VCaP (cell line): ENCODE results near the gene ZNF277.

Source experiments
- H3K27ac ChIP-seq: fragments of 450-650 bp; 2 replicates; pipeline ENCODE4 v1.5.1; 2017
- TF ChIP-seq, protein P1 (sequence below): fragments of 450-650 bp; conservative IDR thresholded peaks from 2 replicates; pipeline ENCODE4 v1.5.1; 2017; ENCODE audit warnings: mild to moderate bottlenecking, moderate library complexity

The ZNF277 gene, protein sequence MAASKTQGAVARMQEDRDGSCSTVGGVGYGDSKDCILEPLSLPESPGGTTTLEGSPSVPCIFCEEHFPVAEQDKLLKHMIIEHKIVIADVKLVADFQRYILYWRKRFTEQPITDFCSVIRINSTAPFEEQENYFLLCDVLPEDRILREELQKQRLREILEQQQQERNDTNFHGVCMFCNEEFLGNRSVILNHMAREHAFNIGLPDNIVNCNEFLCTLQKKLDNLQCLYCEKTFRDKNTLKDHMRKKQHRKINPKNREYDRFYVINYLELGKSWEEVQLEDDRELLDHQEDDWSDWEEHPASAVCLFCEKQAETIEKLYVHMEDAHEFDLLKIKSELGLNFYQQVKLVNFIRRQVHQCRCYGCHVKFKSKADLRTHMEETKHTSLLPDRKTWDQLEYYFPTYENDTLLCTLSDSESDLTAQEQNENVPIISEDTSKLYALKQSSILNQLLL

DNA sequence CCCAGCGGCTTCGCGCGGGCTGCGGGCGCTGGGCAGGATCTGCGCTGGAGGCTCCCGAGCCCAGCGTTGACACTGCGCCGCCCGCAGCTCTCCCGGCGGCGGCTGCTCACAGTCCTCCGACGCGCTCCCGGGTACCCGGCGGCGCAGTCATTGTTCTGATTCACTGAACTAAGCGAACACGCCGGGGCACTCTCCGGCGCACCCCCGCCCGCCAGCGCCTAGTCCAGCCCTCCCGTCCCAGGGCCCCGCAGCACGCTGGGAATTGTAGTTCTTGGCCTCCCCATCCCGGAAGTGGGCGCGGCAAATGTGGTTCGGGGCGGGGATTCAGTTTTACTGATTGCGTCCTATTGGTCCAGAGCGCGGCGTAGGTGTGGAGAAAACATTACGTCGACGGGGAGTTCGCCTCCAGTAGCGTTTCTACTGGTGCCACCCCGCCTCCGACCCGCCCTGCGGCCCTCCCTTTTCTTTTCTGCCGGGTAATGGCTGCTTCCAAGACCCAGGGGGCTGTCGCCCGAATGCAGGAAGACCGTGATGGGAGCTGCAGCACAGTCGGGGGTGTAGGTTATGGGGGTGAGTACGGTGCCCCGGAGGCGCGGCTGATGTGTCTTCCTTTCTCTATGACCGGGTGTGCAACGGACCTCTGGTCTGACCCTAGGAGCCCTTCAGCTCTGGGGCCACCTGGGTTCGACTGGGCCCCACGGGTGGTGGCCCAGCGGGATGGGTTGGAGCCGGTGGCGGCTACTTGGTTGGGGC lies at the start of gene ZNF277, which contains the start of gene DOCK4:
Gene ZNF277 (plus strand): TSS at position 458 of the 753 bp plus-strand sequence. CDS start 22 bp downstream, at position 480.
Gene DOCK4 (minus strand): TSS at position 162 of the 753 bp plus-strand sequence. CDS start 261 bp downstream, outside the sequence.
- peak within 1 kb of the TSS; percentile 84 for H3K27ac ChIP-seq
- TF ChIP-seq, protein P1, sequence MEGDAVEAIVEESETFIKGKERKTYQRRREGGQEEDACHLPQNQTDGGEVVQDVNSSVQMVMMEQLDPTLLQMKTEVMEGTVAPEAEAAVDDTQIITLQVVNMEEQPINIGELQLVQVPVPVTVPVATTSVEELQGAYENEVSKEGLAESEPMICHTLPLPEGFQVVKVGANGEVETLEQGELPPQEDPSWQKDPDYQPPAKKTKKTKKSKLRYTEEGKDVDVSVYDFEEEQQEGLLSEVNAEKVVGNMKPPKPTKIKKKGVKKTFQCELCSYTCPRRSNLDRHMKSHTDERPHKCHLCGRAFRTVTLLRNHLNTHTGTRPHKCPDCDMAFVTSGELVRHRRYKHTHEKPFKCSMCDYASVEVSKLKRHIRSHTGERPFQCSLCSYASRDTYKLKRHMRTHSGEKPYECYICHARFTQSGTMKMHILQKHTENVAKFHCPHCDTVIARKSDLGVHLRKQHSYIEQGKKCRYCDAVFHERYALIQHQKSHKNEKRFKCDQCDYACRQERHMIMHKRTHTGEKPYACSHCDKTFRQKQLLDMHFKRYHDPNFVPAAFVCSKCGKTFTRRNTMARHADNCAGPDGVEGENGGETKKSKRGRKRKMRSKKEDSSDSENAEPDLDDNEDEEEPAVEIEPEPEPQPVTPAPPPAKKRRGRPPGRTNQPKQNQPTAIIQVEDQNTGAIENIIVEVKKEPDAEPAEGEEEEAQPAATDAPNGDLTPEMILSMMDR, result no peak

DNA sequence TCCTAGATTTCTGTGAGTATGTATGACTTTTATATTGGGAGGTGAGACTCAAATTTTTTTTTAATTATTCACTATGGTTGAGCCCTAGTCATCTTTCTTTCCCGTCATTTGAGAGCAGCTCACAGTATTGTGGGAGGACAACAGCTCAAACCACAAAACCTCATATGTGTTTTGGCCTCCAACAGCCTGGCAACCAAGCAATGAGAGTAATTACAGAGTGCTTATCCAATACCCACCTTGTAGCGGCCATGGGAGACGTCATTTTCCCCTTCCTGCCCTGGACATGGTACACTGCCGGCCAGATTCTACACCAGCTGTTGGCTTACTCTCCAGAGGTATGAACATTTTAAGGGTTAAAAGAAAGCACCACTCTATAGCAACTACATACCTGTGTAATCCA lies 49.4 kb upstream of the ZNF277 start:
- no peak overlapping the region for H3K27ac ChIP-seq
- TF ChIP-seq, protein P1, result no peak

DNA sequence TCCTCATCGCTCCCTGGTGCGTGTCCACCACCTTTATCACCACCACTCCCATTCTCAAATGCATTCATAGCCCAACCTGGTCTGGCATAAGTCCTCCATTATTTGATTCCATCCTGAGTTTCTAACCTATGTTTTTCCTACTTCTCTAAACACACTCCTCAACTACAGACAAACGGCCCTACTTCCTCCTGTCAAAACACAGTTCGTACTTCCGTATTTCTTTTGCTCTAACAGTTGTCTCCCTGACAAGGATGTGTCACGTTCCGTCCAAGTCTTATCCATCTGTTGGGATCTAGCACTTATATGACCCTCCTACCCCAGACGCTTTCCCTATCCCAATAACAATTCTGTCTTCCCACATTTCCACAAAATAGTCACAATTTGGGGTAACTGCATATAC lies 47.1 kb upstream of the ZNF277 start:
- TF ChIP-seq, protein P1, result no peak
- peak overlapping the region; percentile 86 for H3K27ac ChIP-seq

DNA sequence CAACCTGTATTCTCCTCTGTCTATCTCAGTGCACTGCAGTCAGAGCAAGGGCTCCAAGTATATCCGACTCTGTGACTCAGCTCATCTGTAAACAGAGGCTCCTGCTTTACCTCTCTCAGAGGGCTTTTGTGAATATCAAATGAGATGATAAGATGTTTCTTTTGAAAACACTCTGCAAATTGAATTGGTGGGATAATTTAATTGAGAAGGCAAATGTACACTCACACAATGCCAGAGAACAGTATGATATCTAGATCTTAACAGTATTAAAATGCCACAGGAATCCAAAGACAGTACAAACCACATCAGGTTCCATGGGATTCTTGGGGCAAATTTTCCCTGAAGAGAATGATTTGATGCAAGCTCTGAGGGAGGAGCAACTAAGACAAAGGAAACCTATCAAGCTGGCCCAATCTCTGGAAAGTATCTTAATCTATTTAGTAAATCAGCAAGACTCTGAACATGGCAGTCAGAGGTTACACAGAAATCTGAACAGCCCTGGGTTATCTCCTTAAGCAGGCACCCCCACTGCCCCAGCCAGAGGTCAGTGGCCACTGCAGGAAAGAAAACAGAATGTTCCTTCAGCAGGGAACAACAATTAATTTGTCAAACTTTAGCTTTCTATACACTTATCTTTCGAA lies 46.2 kb upstream of the ZNF277 start:
- H3K27ac ChIP-seq, result peak overlapping the region; percentile 86
- TF ChIP-seq, protein P1, result no peak

DNA sequence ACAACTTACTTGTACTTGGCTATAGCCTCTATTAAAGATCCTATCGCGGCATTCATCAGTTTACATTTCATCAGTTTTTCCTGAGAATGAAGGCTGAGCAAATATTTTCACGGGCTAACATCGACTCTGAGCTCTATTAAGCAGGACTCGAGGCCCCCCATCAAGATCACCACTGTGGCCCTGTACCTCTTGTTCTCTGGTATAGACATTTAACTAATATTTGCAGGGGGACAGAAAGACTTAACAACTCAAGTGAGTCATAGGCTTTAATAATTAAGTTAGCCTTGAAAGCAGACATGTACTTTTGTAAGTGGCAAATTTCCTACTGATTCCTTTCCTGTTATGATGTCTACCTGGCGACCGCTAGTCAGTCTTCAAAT lies 45.7 kb upstream of the ZNF277 start:
- TF ChIP-seq, protein P1, result no peak
- H3K27ac ChIP-seq, result peak overlapping the region; percentile 86

DNA sequence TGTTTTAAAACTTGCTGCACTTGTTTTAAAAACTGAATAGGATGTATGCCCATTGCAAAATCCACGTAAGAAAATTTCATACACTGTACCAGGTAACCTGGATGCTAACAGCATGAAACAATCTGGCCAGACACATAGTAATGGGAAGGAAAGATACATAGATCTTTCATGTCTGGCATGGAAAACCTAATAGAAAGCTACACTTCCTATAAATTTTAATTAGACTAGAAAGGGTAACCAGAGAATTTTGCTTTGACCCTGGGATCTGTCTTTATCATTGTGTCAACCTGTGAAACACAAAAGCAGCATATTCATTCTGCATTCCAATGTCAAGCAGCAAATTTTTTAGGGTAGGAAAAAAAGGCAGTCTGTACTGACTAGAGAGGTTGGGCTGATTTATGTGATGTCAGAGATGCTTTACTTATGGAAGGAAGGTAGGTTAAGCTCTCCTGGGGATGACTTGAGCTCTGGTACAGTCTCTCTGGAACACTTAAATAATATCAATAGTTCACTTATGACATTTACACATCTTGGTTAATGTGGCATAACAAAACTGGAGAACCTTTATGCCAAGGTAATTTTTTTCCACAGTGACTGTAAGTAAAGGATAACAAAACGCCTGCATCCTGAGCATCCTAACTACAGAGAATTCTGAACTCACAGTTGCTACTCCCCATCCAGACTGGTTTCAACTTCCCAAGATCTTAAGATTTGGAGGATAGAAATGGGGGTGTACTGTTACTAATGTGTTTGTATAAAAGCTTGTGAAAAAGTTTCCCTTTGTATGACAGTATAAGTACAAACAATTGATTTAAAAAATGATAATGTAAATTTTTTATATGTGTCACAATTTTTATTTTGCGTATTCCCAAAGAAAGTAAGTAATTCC lies 45.0 kb upstream of the ZNF277 start:
- TF ChIP-seq, protein P1, result no peak
- peak overlapping the region; percentile 86 for H3K27ac ChIP-seq
